ENCODE results near the gene ROPN1.

The ROPN1 gene

DNA sequence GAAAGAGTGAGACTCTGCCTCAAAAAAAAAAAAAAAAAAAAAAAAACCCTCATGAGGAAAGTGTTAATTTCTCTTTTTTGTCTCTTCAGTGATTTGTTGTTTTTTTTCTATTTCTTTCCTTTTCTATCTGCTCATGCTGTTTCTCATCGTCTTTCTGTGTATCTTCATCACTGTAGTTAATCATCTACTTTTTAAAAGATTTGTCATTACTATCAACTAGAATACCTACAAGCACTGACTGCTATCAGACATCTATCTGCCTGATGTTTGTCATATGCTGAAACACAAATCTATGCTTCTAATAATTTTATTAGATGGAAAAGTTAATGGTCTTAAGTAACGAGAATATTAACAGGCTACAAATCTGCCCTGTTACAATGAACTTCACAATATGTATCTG lies 57.7 kb downstream of the ROPN1 start:
- no peak for DNase-seq (ENCODE audit: low read depth)
- TF ChIP-seq, protein P1, sequence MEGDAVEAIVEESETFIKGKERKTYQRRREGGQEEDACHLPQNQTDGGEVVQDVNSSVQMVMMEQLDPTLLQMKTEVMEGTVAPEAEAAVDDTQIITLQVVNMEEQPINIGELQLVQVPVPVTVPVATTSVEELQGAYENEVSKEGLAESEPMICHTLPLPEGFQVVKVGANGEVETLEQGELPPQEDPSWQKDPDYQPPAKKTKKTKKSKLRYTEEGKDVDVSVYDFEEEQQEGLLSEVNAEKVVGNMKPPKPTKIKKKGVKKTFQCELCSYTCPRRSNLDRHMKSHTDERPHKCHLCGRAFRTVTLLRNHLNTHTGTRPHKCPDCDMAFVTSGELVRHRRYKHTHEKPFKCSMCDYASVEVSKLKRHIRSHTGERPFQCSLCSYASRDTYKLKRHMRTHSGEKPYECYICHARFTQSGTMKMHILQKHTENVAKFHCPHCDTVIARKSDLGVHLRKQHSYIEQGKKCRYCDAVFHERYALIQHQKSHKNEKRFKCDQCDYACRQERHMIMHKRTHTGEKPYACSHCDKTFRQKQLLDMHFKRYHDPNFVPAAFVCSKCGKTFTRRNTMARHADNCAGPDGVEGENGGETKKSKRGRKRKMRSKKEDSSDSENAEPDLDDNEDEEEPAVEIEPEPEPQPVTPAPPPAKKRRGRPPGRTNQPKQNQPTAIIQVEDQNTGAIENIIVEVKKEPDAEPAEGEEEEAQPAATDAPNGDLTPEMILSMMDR (IDR thresholded peaks at IDR 0.05; ENCODE audit: control insufficient read depth, extremely low read depth, insufficient read depth) = no peak
- H3K4me3 ChIP-seq (ENCODE audit: low read depth, low read length) = no peak overlapping the region

DNA sequence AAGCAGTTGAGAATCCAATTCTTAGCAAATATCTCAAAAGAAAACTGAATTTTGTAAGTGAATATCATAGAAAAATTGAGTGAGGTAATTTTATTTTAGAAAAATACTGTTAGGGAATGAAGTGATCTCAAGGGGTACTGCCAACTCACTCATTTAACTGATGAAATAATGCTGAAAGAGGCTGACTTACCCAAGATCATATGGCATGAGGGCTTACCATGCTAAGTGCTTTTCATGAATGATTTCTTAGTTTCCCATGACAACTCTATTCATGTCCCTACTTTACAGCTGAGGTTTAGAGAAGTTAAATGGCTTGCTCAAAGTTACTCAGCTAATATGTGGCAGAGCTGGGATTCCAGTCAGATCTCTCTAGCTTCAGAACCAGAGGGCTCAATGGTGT lies 61.5 kb downstream of the ROPN1 start:
- TF ChIP-seq, protein P1 (IDR thresholded peaks at IDR 0.05; ENCODE audit: control insufficient read depth, extremely low read depth, insufficient read depth) = no peak
- H3K4me3 ChIP-seq (ENCODE audit: low read depth, low read length) = no peak overlapping the region

DNA sequence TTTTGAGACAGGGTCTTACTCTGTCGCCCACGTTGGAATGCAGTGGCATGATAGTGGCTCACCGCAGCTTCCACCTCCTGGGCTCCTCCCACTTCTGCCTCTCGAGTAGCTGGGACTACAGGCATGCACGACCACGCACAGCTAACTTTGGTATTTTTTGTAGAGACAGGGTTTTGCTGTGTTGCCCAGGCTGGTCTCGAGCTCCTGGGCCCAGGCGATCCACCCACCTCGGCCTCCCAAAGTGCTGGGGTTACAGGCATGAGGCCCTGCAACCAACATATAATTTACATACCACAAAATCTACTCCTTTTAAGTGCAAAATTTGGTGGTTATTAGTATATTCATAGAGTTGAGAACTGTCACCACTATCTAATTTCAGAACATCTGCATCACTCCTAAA lies 62.6 kb downstream of the ROPN1 start:
- DNase-seq (ENCODE audit: low read depth) = no peak
- TF ChIP-seq, protein P1 (IDR thresholded peaks at IDR 0.05; ENCODE audit: control insufficient read depth, extremely low read depth, insufficient read depth) = no peak
- H3K4me3 ChIP-seq (ENCODE audit: low read depth, low read length) = no peak overlapping the region

More for the DNA sequence above, 61.5 kb downstream of the ROPN1 start:
- no peak for DNase-seq (ENCODE audit: low read depth)

DNA sequence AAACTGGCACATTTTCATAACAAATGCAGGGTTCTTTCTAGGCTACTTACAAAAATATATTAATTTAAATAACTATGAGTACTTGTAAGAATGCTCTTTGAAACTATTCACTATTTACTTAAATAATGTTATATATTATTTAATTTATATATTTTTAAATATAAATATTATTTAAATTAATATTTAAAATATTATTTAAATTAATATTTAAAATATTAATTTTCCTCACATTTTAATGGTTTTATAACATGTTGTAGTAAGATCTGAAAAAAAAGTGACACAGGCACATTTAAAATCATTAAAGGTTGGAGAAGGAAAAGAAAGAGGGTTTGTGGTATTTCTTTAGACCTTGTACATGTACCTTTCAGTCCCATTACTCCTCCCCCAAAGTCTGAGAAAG lies 65.5 kb downstream of the ROPN1 start:
- no peak for DNase-seq (ENCODE audit: low read depth)
- TF ChIP-seq, protein P1 (IDR thresholded peaks at IDR 0.05; ENCODE audit: control insufficient read depth, extremely low read depth, insufficient read depth) = no peak
- no peak overlapping the region for H3K4me3 ChIP-seq (ENCODE audit: low read depth, low read length)

DNA sequence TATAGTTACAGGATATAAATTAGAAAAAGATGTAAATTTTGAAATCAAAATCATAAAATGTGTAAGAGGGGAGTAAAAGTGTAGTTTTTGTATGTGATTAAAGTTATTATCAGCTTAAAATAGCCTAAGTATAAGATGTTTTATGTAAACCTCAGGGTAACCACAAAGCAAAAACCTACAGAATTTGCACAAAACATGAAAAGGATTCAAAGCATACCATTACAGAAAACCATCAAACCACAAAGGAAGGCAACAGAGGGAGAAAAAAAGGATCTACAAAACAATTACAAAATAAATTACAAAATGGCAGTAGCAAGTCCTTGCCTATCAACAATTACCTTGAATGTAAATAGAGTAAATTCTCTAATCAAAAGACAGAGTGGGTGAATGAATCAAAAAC lies 71.1 kb downstream of the ROPN1 start:
- TF ChIP-seq, protein P1 (IDR thresholded peaks at IDR 0.05; ENCODE audit: control insufficient read depth, extremely low read depth, insufficient read depth) = no peak
- no peak overlapping the region for H3K4me3 ChIP-seq (ENCODE audit: low read depth, low read length)
- DNase-seq (ENCODE audit: low read depth) = no peak

DNA sequence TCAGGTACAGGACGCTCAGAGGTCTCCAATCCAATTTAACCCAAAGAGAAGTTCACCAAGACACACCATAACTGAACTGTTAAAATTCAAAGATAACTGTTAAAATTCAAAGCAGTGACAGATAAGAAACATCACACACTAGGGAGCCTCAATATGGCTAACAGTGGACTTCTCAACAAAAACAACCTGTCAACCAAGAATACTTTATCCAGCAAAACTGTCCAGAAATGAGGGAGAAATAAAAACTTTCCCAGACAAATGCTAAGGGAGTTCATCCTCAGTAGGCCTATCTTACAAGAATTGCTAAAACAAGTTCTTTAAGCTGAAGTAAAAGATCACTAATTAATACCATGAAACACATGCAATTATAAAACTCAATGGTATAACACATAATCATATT lies 71.5 kb downstream of the ROPN1 start:
- TF ChIP-seq, protein P1 (IDR thresholded peaks at IDR 0.05; ENCODE audit: control insufficient read depth, extremely low read depth, insufficient read depth) = no peak

DNA sequence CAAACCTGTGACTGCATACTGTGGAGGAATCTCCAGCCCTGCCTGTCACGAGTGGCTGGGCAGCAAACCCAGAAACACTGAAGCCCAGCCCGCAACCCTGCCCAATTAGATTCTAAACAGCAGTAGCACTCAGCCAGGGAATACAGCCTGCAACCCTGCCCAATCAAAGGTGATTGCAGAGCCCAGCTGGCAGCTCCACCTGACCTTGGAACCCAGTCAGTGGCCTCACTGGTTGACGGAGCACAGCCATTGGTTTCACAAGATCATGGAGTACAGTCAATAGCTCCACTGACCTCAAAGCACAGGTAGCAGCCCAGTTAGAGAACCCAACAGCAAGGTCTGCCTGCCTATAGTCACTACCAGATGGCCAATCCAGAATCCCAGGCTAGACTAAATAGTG lies 72.6 kb downstream of the ROPN1 start:
- TF ChIP-seq, protein P1 (IDR thresholded peaks at IDR 0.05; ENCODE audit: control insufficient read depth, extremely low read depth, insufficient read depth) = no peak
- H3K4me3 ChIP-seq (ENCODE audit: low read depth, low read length) = no peak overlapping the region
- DNase-seq (ENCODE audit: low read depth) = no peak

More for the DNA sequence above, 71.5 kb downstream of the ROPN1 start:
- H3K4me3 ChIP-seq (ENCODE audit: low read depth, low read length) = no peak overlapping the region
- DNase-seq (ENCODE audit: low read depth) = no peak
